H9 (cell line): ENCODE results near the gene GPATCH2. TPM values are rescaled to one million over a fixed set of nuclear protein-coding genes. Genes with fewer than 3 reads are reported as not detected.

Experiments used
- DNase-seq: peaks from one replicate; pipeline ENCODE4 v3.0.0-alpha.2; 2017
- H2AFZ ChIP-seq: one replicate; pipeline ENCODE4 v1.6.1; 2013; ENCODE audit warnings: mild to moderate bottlenecking, low read length, control low read depth, moderate library complexity
- H2AK5ac ChIP-seq: 2 replicates; pipeline ENCODE4 v1.6.1; 2013; ENCODE audit warnings: low read length, control low read depth, mixed read lengths; ENCODE audit not compliant: insufficient read length
- H2BK120ac ChIP-seq: one replicate; pipeline ENCODE4 v1.6.1; 2013; ENCODE audit warnings: low read depth, mild to moderate bottlenecking, low read length, control low read depth, inconsistent platforms; ENCODE audit not compliant: poor library complexity, severe bottlenecking
- H2BK12ac ChIP-seq: 2 replicates; pipeline ENCODE4 v1.6.1; 2013; ENCODE audit warnings: low read length, control low read depth, mixed read lengths, low read depth; ENCODE audit not compliant: insufficient read length
- H2BK15ac ChIP-seq: 2 replicates; pipeline ENCODE4 v1.6.1; 2013; ENCODE audit warnings: low read depth, low read length, control low read depth
- H2BK20ac ChIP-seq: one replicate; pipeline ENCODE4 v1.6.1; 2013; ENCODE audit warnings: low read depth, mild to moderate bottlenecking, low read length, control low read depth, inconsistent platforms; ENCODE audit not compliant: poor library complexity, severe bottlenecking
- H2BK5ac ChIP-seq: 2 replicates; pipeline ENCODE4 v1.6.1; 2013; ENCODE audit warnings: low read length, control low read depth, mixed read lengths; ENCODE audit not compliant: insufficient read length
- H3K14ac ChIP-seq: 2 replicates; pipeline ENCODE4 v1.6.1; 2013; ENCODE audit warnings: low read length, control low read depth; ENCODE audit not compliant: insufficient read depth
- H3K18ac ChIP-seq: 2 replicates; pipeline ENCODE4 v1.6.1; 2013; ENCODE audit warnings: low read depth, mild to moderate bottlenecking, mixed read lengths, low read length, control low read depth; ENCODE audit not compliant: insufficient read length
- H3K23ac ChIP-seq: 2 replicates; pipeline ENCODE4 v1.6.1; 2013; ENCODE audit warnings: low read length, control low read depth, mixed read lengths, low read depth; ENCODE audit not compliant: insufficient read length
- H3K23me2 ChIP-seq: 2 replicates; pipeline ENCODE4 v1.6.1; 2013; ENCODE audit warnings: low read depth, mild to moderate bottlenecking, mixed read lengths, low read length, control low read depth; ENCODE audit not compliant: insufficient read length, poor library complexity, severe bottlenecking
- H3K27ac ChIP-seq: 2 replicates; pipeline ENCODE4 v1.5.1; 2013; ENCODE audit warnings: low read length, control low read depth, mixed read lengths, low read depth; ENCODE audit not compliant: insufficient read length
- H3K27me3 ChIP-seq: 2 replicates; pipeline ENCODE4 v1.6.1; 2013; ENCODE audit warnings: low read length, control low read depth, inconsistent platforms; ENCODE audit not compliant: insufficient read depth
- H3K4ac ChIP-seq: 2 replicates; pipeline ENCODE4 v1.6.1; 2013; ENCODE audit warnings: low read depth, mild to moderate bottlenecking, control low read depth, inconsistent platforms, low read length, moderate library complexity
- H3K4me1 ChIP-seq: 2 replicates; pipeline ENCODE4 v1.6.1; 2013; ENCODE audit warnings: low read length, control low read depth, inconsistent platforms; ENCODE audit not compliant: insufficient read depth
- H3K4me2 ChIP-seq: 2 replicates; pipeline ENCODE4 v1.6.1; 2013; ENCODE audit warnings: low read length, control low read depth, mixed read lengths; ENCODE audit not compliant: insufficient read length, insufficient read depth
- H3K56ac ChIP-seq: 2 replicates; pipeline ENCODE4 v1.6.1; 2013; ENCODE audit warnings: low read depth, mild to moderate bottlenecking, mixed read lengths, low read length, control low read depth; ENCODE audit not compliant: insufficient read length
- H3K79me1 ChIP-seq: 2 replicates; pipeline ENCODE4 v1.6.1; 2013; ENCODE audit warnings: low read depth, mild to moderate bottlenecking, moderate library complexity, low read length, control low read depth, inconsistent platforms; ENCODE audit not compliant: insufficient read depth, poor library complexity, severe bottlenecking
- H3K79me2 ChIP-seq: 2 replicates; pipeline ENCODE4 v1.6.1; 2013; ENCODE audit warnings: low read length, control low read depth, inconsistent platforms; ENCODE audit not compliant: insufficient read depth
- H3K9ac ChIP-seq: 2 replicates; pipeline ENCODE4 v1.6.1; 2013; ENCODE audit warnings: low read length, control low read depth, mixed read lengths; ENCODE audit not compliant: insufficient read length; ENCODE audit errors: extremely low read depth
- H3K9me3 ChIP-seq: one replicate; pipeline ENCODE4 v1.6.1; 2013; ENCODE audit warnings: low read depth, low read length, inconsistent platforms; ENCODE audit not compliant: control insufficient read depth
- H3T11ph ChIP-seq: one replicate; pipeline ENCODE4 v1.6.1; 2013; ENCODE audit warnings: mild to moderate bottlenecking, low read length, control low read depth, inconsistent platforms
- H4K20me1 ChIP-seq: one replicate; pipeline ENCODE4 v1.6.1; 2013; ENCODE audit not compliant: control insufficient read depth, insufficient read length, insufficient read depth
- H4K5ac ChIP-seq: 2 replicates; pipeline ENCODE4 v1.6.1; 2013; ENCODE audit warnings: low read depth, mild to moderate bottlenecking, mixed read lengths, low read length, control low read depth; ENCODE audit not compliant: insufficient read length
- H4K8ac ChIP-seq: replicated peaks from 2 replicates; pipeline ENCODE4 v1.6.1; 2013; ENCODE audit warnings: low read length, control low read depth, mixed read lengths, low read depth; ENCODE audit not compliant: insufficient read length
- H4K91ac ChIP-seq: 2 replicates; pipeline ENCODE4 v1.6.1; 2013; ENCODE audit warnings: low read depth, mild to moderate bottlenecking, moderate library complexity, mixed read lengths, low read length, control low read depth; ENCODE audit not compliant: insufficient read length
- H3K27ac Mint-ChIP-seq, 3 experiments: 2 replicates in 2 of 3; 3 replicates in 1 of 3; pipeline ENCODE4 v1.8.0; 2020 to 2021; ENCODE audit warnings: mixed read lengths in 3 of 3, mild to moderate bottlenecking in 1 of 3, moderate library complexity in 1 of 3
- H3K27me3 Mint-ChIP-seq: 2 replicates; pipeline ENCODE4 v1.8.0; 2021; ENCODE audit warnings: low read depth, mild to moderate bottlenecking, moderate library complexity, mixed read lengths
- H3K36me3 Mint-ChIP-seq, 3 experiments: 2 replicates in 2 of 3; 3 replicates in 1 of 3; pipeline ENCODE4 v1.8.0; 2020 to 2021; ENCODE audit warnings: low read depth in 3 of 3, mixed read lengths in 3 of 3; ENCODE audit not compliant: insufficient read depth in 1 of 3
- H3K4me1 Mint-ChIP-seq, 2 experiments: 2 replicates each; pipeline ENCODE4 v1.8.0; 2020; ENCODE audit warnings: mixed read lengths in 2 of 2
- H3K4me3 Mint-ChIP-seq, 2 experiments: 2 replicates in 1 of 2; 3 replicates in 1 of 2; pipeline ENCODE4 v1.8.0; 2020 to 2021; ENCODE audit warnings: mild to moderate bottlenecking in 2 of 2, mixed read lengths in 2 of 2, moderate library complexity in 1 of 2
- H3K9me3 Mint-ChIP-seq, 2 experiments: 2 replicates in 1 of 2; 3 replicates in 1 of 2; pipeline ENCODE4 v1.8.0; 2020; ENCODE audit warnings: mild to moderate bottlenecking in 2 of 2, mixed read lengths in 2 of 2, moderate library complexity in 1 of 2
- CTCF ChIP-seq: fragments of 200-600 bp; sonication (generic); conservative IDR thresholded peaks from 3 replicates; pipeline ENCODE4 v1.8.0; 2021; ENCODE audit warnings: antibody characterized with exemption, mild to moderate bottlenecking
- WGBS: extraction: QIAGEN DNeasy Blood & Tissue Kit; methylation state at CpG from one replicate; pipeline ENCODE4 v1.1.7; 2013; ENCODE audit warnings: missing lambda C conversion rate, low lambda C conversion rate, mixed read lengths; ENCODE audit not compliant: insufficient read length; ENCODE audit errors: extremely low coverage; 5-methylcytosine and 5-hydroxymethylcytosine counted together
- total RNA-seq: library from RNA; stranded (reverse); gene quantifications from 2 replicates; pipeline ENCODE4 v1.2.1, GENCODE V29; 2021

The GPATCH2 gene
- total RNA-seq, 1 experiment from 2014 or later: 14.3 TPM

- Mint-ChIP-seq H3K36me3 (peaks cover 13 to 43% (median 17%) of the 10 kb centered on the region in 3 experiments; a peak in 6 of 7 replicates), H3K4me1 (no peaks in the 10 kb centered on the region)
- no CpG with 5 or more reads among the region's 1 CpG for WGBS
Observed at GRCh38 chr1:217526636-217527035, 104.3 kb downstream of the GPATCH2 start.

More at GRCh38 chr1:217526636-217527035, 104.3 kb downstream of the GPATCH2 start:
- H3K23me2 ChIP-seq: no peaks in the 10 kb centered on the region
- no peak overlapping the region for H2BK20ac ChIP-seq
- DNase-seq: no peak
- no peak overlapping the region for H3K27ac ChIP-seq
- H3T11ph ChIP-seq: no peak overlapping the region
- H3K14ac ChIP-seq: no peak overlapping the region
- no peaks in the 10 kb centered on the region for H3K9me3 ChIP-seq
- no peak overlapping the region for H3K4me2 ChIP-seq
- no peak overlapping the region for H2BK15ac ChIP-seq
- Mint-ChIP-seq H3K9me3 (peaks cover 27% of the 10 kb centered on the region in 2 experiments), H3K27me3 (no peaks in the 10 kb centered on the region), H3K4me3 (no peak overlapping the region), H3K27ac (no peak overlapping the region)
- no peaks in the 10 kb centered on the region for H3K4me1 ChIP-seq
- no peak overlapping the region for H3K4ac ChIP-seq
- no peak overlapping the region for H2AK5ac ChIP-seq
- H3K9ac ChIP-seq: no peak overlapping the region
- no peak overlapping the region for H2BK5ac ChIP-seq
- H4K5ac ChIP-seq: no peak overlapping the region
- H3K18ac ChIP-seq: no peak overlapping the region
- H3K27me3 ChIP-seq: no peaks in the 10 kb centered on the region
- no peaks in the 10 kb centered on the region for H3K79me1 ChIP-seq
- H4K8ac ChIP-seq: no peak overlapping the region
- H3K23ac ChIP-seq: no peak overlapping the region
- H2AFZ ChIP-seq: no peak overlapping the region
- H3K56ac ChIP-seq: no peak overlapping the region
- H2BK12ac ChIP-seq: no peak overlapping the region
- H3K79me2 ChIP-seq: no peaks in the 10 kb centered on the region
- H4K91ac ChIP-seq: no peak overlapping the region
- H2BK120ac ChIP-seq: no peak overlapping the region
- no peak for TF ChIP-seq CTCF
- H4K20me1 ChIP-seq: no peaks in the 10 kb centered on the region
